ENCODE results near the gene SUSD6. TPM values are rescaled to one million over a fixed set of nuclear protein-coding genes. Genes with fewer than 3 reads are reported as not detected.

SUSD6 gene
- total and polyA plus RNA-seq, 2 experiments from 2014 or later: 2.8 to 3.4 TPM

- TF ChIP-seq ZNF462 (CRISPR knock-in tag; IDR thresholded peaks at IDR 0.05) (no peak), ZNF331 (CRISPR knock-in tag; IDR thresholded peaks at IDR 0.05; ENCODE audit: low read depth) (no peak), CTCF (conservative IDR thresholded peaks at IDR 0.05; ENCODE audit: low read depth in 2 of 2) (no peak), STAT1 (IDR thresholded peaks at IDR 0.05; ENCODE audit: unreplicated experiment) (no peak), ETS1 (IDR thresholded peaks at IDR 0.05) (no peak), POLR2AphosphoS5 (IDR thresholded peaks at IDR 0.05; ENCODE audit: low read depth) (no peak), REST (IDR thresholded peaks at IDR 0.05; ENCODE audit: unreplicated experiment) (no peak), EZH2phosphoT487 (IDR thresholded peaks at IDR 0.05; ENCODE audit: unreplicated experiment) (no peak), CREB1 (CRISPR knock-in tag; IDR thresholded peaks at IDR 0.05; ENCODE audit: low read depth) (no peak), JUNB (IDR thresholded peaks at IDR 0.05; ENCODE audit: unreplicated experiment) (no peak), ZNF114 (CRISPR knock-in tag; IDR thresholded peaks at IDR 0.05) (no peak)
Measured at GRCh38 chr14:69671365-69672030, 60.1 kb downstream of the SUSD6 start (continued).

All from GM23338 (cell line).